GM21360 (cell line): ENCODE measurements around the gene ERVMER34-1.

Experiments used
- ATAC-seq: cut with Tn5 transposase; IDR thresholded peaks from one replicate; pipeline ENCODE4 v1.9.1; 2021; ENCODE audit warnings: mild to moderate bottlenecking, moderate library complexity; ENCODE audit not compliant: unreplicated experiment

Gene ERVMER34-1, protein sequence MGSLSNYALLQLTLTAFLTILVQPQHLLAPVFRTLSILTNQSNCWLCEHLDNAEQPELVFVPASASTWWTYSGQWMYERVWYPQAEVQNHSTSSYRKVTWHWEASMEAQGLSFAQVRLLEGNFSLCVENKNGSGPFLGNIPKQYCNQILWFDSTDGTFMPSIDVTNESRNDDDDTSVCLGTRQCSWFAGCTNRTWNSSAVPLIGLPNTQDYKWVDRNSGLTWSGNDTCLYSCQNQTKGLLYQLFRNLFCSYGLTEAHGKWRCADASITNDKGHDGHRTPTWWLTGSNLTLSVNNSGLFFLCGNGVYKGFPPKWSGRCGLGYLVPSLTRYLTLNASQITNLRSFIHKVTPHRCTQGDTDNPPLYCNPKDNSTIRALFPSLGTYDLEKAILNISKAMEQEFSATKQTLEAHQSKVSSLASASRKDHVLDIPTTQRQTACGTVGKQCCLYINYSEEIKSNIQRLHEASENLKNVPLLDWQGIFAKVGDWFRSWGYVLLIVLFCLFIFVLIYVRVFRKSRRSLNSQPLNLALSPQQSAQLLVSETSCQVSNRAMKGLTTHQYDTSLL

GRCh38 chr4:52750819-52751486, at the start of gene ERVMER34-1:
ERVMER34-1 (minus strand) TSS chr4:52751425; CDS start chr4:52745520, 5,905 bp downstream.
- ATAC-seq: no peak

DNA sequence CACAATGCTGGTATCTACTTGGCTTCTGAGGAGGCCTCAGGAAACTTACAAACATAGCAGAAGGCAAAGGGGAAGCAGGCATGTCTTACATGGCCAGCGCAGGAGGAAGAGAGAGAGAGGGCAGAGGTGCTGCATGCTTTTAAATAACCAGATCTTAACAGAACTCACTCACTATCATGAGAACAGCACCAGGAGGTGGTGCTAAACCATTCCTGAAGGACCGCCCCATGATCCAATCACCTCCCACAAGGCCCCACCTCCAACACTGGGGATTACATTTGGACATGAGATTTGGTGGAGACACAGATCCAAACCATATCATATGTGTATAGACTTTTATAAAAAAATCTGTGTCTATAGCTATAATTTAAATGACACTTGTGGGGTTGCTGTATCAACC, 48.6 kb upstream of the ERVMER34-1 start:
- ATAC-seq: no peak

- ATAC-seq: no peak
These were observed 44.3 kb upstream of the ERVMER34-1 start for GRCh38 chr4:52795533-52795932.

- ATAC-seq: no peak
These were observed 40.7 kb upstream of the ERVMER34-1 start for GRCh38 chr4:52791936-52792335.

GRCh38 chr4:52789774-52790173, 38.5 kb upstream of the ERVMER34-1 start:
- ATAC-seq: no peak

DNA sequence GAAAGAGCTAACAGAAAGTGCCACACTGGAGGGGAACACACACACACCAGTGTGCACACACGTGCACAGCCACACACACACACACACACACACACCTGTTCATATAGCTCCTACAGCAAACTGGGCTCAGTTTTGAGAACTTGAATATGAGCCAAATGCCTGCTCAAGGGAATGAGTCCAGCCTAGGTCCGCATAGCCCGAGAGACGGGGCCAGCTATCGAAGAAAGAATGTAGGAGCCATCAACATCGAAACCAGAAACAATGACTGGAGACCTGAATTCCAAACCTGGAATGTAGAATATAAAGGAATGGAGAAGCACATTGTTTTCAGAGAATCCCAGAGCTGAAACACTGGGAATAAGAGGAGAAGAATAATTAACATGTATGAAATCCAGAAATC, 37.6 kb upstream of the ERVMER34-1 start:
- ATAC-seq: no peak

DNA sequence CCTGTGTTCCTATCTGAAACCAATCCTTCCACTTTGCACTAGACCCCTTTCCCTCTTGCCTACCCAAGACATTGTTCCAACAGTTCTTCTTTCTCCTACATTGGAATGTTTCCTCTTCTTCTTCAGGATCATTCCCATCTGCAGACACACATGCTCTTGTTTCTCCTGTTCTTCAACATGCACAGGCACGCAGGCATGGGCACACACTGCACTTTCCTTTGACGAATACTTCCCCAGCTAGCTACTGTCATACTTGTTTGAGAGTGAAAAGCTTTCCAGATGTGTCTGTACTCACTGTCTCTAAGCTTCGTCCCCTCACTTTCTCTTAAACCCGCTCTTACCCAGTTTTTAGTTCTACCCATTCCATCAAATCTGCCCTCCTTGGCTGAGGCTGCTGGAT, 31.8 kb upstream of the ERVMER34-1 start:
- no peak for ATAC-seq

GRCh38 chr4:52780617-52781354, 29.6 kb upstream of the ERVMER34-1 start:
- no peak for ATAC-seq

GRCh38 chr4:52780206-52780605, 29.0 kb upstream of the ERVMER34-1 start:
- no peak for ATAC-seq

GRCh38 chr4:52760256-52760655, 9.0 kb upstream of the ERVMER34-1 start:
- ATAC-seq: no peak

GRCh38 chr4:52755426-52755825, 4.2 kb upstream of the ERVMER34-1 start:
- ATAC-seq: no peak

DNA sequence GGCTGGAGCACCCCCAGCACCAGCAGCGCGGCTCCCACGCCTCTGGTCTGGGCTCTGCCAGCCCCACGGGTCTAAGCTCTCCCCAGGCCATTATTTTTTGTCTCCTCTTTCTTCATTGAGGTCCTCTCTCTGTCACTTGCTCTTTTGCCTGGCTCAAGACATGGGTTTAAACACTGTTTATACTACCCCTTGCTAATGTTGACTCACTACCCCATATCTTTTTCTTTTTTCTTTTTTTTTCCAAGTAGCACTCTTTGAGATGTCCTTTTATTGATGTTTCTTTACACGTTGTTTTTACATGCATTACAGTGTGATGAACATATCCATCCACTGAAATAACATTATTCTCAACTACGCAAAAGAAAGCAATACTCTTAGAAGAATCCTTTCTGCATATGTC, 1.7 kb upstream of the ERVMER34-1 start:
- ATAC-seq: no peak

- ATAC-seq: no peak
These were observed 274 bp upstream of the ERVMER34-1 start for GRCh38 chr4:52751487-52751911.

GRCh38 chr4:52750213-52750612, 1.0 kb downstream of the ERVMER34-1 start:
- no peak for ATAC-seq

DNA sequence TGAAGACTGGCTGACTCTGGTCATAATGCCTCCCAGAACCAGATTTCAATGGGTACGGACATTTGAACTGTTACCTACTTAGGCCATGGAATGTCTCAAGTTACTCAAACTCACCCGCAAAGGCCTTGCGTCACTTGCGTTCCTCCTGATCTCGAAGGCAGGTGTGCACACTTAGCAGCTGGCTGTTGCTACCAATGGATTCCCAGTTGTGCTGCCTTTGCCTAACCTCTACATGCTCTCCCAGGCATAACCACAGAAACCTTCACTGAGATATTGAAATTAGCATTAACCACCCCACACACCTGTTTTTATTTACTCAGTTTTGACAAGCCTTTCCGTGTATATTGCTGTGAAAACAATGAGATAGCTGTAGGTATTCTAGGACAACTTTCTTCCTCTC, 2.8 kb downstream of the ERVMER34-1 start:
- no peak for ATAC-seq

DNA sequence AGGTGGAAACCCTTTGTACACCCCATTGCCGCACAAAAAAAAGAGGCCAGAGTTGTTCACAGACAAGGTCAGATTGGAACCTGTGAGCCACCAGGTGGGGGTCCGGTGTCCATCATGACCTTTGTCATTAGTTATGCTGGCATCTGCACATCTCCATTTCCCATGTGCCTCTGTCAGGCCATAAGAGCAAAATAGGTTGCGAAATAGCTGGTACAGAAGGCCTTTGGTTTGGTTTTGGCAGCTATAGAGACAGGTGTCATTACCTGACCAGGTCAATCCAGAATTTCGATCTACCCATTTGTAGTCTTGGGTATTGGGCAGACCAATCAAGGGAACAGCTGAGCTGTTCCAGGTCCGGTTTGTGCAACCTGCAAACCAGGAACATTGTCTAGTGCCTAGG, 6.6 kb downstream of the ERVMER34-1 start:
- no peak for ATAC-seq

- ATAC-seq: no peak
These were observed 7.7 kb downstream of the ERVMER34-1 start for GRCh38 chr4:52743444-52744019.

GRCh38 chr4:52729586-52729985, 21.6 kb downstream of the ERVMER34-1 start:
- no peak for ATAC-seq

GRCh38 chr4:52728691-52729240, 22.5 kb downstream of the ERVMER34-1 start:
- no peak for ATAC-seq

- no peak for ATAC-seq
These were observed 24.2 kb downstream of the ERVMER34-1 start for GRCh38 chr4:52726826-52727580.
